H9 (cell line): ENCODE measurements around the gene RPL22. TPM values are rescaled to one million over a fixed set of nuclear protein-coding genes. Genes with fewer than 3 reads are reported as not detected.
A peak's percentile ranks its signal among the peaks of the same experiment; 100 is the strongest.

Experiments
- DNase-seq: peaks from one replicate; pipeline ENCODE4 v3.0.0-alpha.2; 2017
- H2AFZ ChIP-seq: one replicate; pipeline ENCODE4 v1.6.1; 2013; ENCODE audit warnings: mild to moderate bottlenecking, low read length, control low read depth, moderate library complexity
- H2AK5ac ChIP-seq: 2 replicates; pipeline ENCODE4 v1.6.1; 2013; ENCODE audit warnings: low read length, control low read depth, mixed read lengths; ENCODE audit not compliant: insufficient read length
- H2BK120ac ChIP-seq: one replicate; pipeline ENCODE4 v1.6.1; 2013; ENCODE audit warnings: low read depth, mild to moderate bottlenecking, low read length, control low read depth, inconsistent platforms; ENCODE audit not compliant: poor library complexity, severe bottlenecking
- H2BK12ac ChIP-seq: 2 replicates; pipeline ENCODE4 v1.6.1; 2013; ENCODE audit warnings: low read length, control low read depth, mixed read lengths, low read depth; ENCODE audit not compliant: insufficient read length
- H2BK15ac ChIP-seq: 2 replicates; pipeline ENCODE4 v1.6.1; 2013; ENCODE audit warnings: low read depth, low read length, control low read depth
- H2BK20ac ChIP-seq: one replicate; pipeline ENCODE4 v1.6.1; 2013; ENCODE audit warnings: low read depth, mild to moderate bottlenecking, low read length, control low read depth, inconsistent platforms; ENCODE audit not compliant: poor library complexity, severe bottlenecking
- H2BK5ac ChIP-seq: 2 replicates; pipeline ENCODE4 v1.6.1; 2013; ENCODE audit warnings: low read length, control low read depth, mixed read lengths; ENCODE audit not compliant: insufficient read length
- H3K14ac ChIP-seq: 2 replicates; pipeline ENCODE4 v1.6.1; 2013; ENCODE audit warnings: low read length, control low read depth; ENCODE audit not compliant: insufficient read depth
- H3K18ac ChIP-seq: 2 replicates; pipeline ENCODE4 v1.6.1; 2013; ENCODE audit warnings: low read depth, mild to moderate bottlenecking, mixed read lengths, low read length, control low read depth; ENCODE audit not compliant: insufficient read length
- H3K23ac ChIP-seq: 2 replicates; pipeline ENCODE4 v1.6.1; 2013; ENCODE audit warnings: low read length, control low read depth, mixed read lengths, low read depth; ENCODE audit not compliant: insufficient read length
- H3K23me2 ChIP-seq: 2 replicates; pipeline ENCODE4 v1.6.1; 2013; ENCODE audit warnings: low read depth, mild to moderate bottlenecking, mixed read lengths, low read length, control low read depth; ENCODE audit not compliant: insufficient read length, poor library complexity, severe bottlenecking
- H3K27ac ChIP-seq: 2 replicates; pipeline ENCODE4 v1.5.1; 2013; ENCODE audit warnings: low read length, control low read depth, mixed read lengths, low read depth; ENCODE audit not compliant: insufficient read length
- H3K27me3 ChIP-seq: 2 replicates; pipeline ENCODE4 v1.6.1; 2013; ENCODE audit warnings: low read length, control low read depth, inconsistent platforms; ENCODE audit not compliant: insufficient read depth
- H3K4ac ChIP-seq: 2 replicates; pipeline ENCODE4 v1.6.1; 2013; ENCODE audit warnings: low read depth, mild to moderate bottlenecking, control low read depth, inconsistent platforms, low read length, moderate library complexity
- H3K4me1 ChIP-seq: 2 replicates; pipeline ENCODE4 v1.6.1; 2013; ENCODE audit warnings: low read length, control low read depth, inconsistent platforms; ENCODE audit not compliant: insufficient read depth
- H3K4me2 ChIP-seq: 2 replicates; pipeline ENCODE4 v1.6.1; 2013; ENCODE audit warnings: low read length, control low read depth, mixed read lengths; ENCODE audit not compliant: insufficient read length, insufficient read depth
- H3K56ac ChIP-seq: 2 replicates; pipeline ENCODE4 v1.6.1; 2013; ENCODE audit warnings: low read depth, mild to moderate bottlenecking, mixed read lengths, low read length, control low read depth; ENCODE audit not compliant: insufficient read length
- H3K79me1 ChIP-seq: 2 replicates; pipeline ENCODE4 v1.6.1; 2013; ENCODE audit warnings: low read depth, mild to moderate bottlenecking, moderate library complexity, low read length, control low read depth, inconsistent platforms; ENCODE audit not compliant: insufficient read depth, poor library complexity, severe bottlenecking
- H3K79me2 ChIP-seq: 2 replicates; pipeline ENCODE4 v1.6.1; 2013; ENCODE audit warnings: low read length, control low read depth, inconsistent platforms; ENCODE audit not compliant: insufficient read depth
- H3K9ac ChIP-seq: 2 replicates; pipeline ENCODE4 v1.6.1; 2013; ENCODE audit warnings: low read length, control low read depth, mixed read lengths; ENCODE audit not compliant: insufficient read length; ENCODE audit errors: extremely low read depth
- H3K9me3 ChIP-seq: one replicate; pipeline ENCODE4 v1.6.1; 2013; ENCODE audit warnings: low read depth, low read length, inconsistent platforms; ENCODE audit not compliant: control insufficient read depth
- H3T11ph ChIP-seq: one replicate; pipeline ENCODE4 v1.6.1; 2013; ENCODE audit warnings: mild to moderate bottlenecking, low read length, control low read depth, inconsistent platforms
- H4K20me1 ChIP-seq: one replicate; pipeline ENCODE4 v1.6.1; 2013; ENCODE audit not compliant: control insufficient read depth, insufficient read length, insufficient read depth
- H4K5ac ChIP-seq: 2 replicates; pipeline ENCODE4 v1.6.1; 2013; ENCODE audit warnings: low read depth, mild to moderate bottlenecking, mixed read lengths, low read length, control low read depth; ENCODE audit not compliant: insufficient read length
- H4K8ac ChIP-seq: replicated peaks from 2 replicates; pipeline ENCODE4 v1.6.1; 2013; ENCODE audit warnings: low read length, control low read depth, mixed read lengths, low read depth; ENCODE audit not compliant: insufficient read length
- H4K91ac ChIP-seq: 2 replicates; pipeline ENCODE4 v1.6.1; 2013; ENCODE audit warnings: low read depth, mild to moderate bottlenecking, moderate library complexity, mixed read lengths, low read length, control low read depth; ENCODE audit not compliant: insufficient read length
- H3K27ac Mint-ChIP-seq, 3 experiments: 2 replicates in 2 of 3; 3 replicates in 1 of 3; pipeline ENCODE4 v1.8.0; 2020 to 2021; ENCODE audit warnings: mixed read lengths in 3 of 3, mild to moderate bottlenecking in 1 of 3, moderate library complexity in 1 of 3
- H3K27me3 Mint-ChIP-seq: 2 replicates; pipeline ENCODE4 v1.8.0; 2021; ENCODE audit warnings: low read depth, mild to moderate bottlenecking, moderate library complexity, mixed read lengths
- H3K36me3 Mint-ChIP-seq, 3 experiments: 2 replicates in 2 of 3; 3 replicates in 1 of 3; pipeline ENCODE4 v1.8.0; 2020 to 2021; ENCODE audit warnings: low read depth in 3 of 3, mixed read lengths in 3 of 3; ENCODE audit not compliant: insufficient read depth in 1 of 3
- H3K4me1 Mint-ChIP-seq, 2 experiments: 2 replicates each; pipeline ENCODE4 v1.8.0; 2020; ENCODE audit warnings: mixed read lengths in 2 of 2
- H3K4me3 Mint-ChIP-seq, 2 experiments: 2 replicates in 1 of 2; 3 replicates in 1 of 2; pipeline ENCODE4 v1.8.0; 2020 to 2021; ENCODE audit warnings: mild to moderate bottlenecking in 2 of 2, mixed read lengths in 2 of 2, moderate library complexity in 1 of 2
- H3K9me3 Mint-ChIP-seq, 2 experiments: 2 replicates in 1 of 2; 3 replicates in 1 of 2; pipeline ENCODE4 v1.8.0; 2020; ENCODE audit warnings: mild to moderate bottlenecking in 2 of 2, mixed read lengths in 2 of 2, moderate library complexity in 1 of 2
- CTCF ChIP-seq: fragments of 200-600 bp; sonication (generic); conservative IDR thresholded peaks from 3 replicates; pipeline ENCODE4 v1.8.0; 2021; ENCODE audit warnings: antibody characterized with exemption, mild to moderate bottlenecking
- WGBS: extraction: QIAGEN DNeasy Blood & Tissue Kit; methylation state at CpG from one replicate; pipeline ENCODE4 v1.1.7; 2013; ENCODE audit warnings: missing lambda C conversion rate, low lambda C conversion rate, mixed read lengths; ENCODE audit not compliant: insufficient read length; ENCODE audit errors: extremely low coverage; 5-methylcytosine and 5-hydroxymethylcytosine counted together
- total RNA-seq: library from RNA; stranded (reverse); gene quantifications from 2 replicates; pipeline ENCODE4 v1.2.1, GENCODE V29; 2021

RPL22 gene
- total RNA-seq, 1 experiment from 2014 or later, result 582 TPM

- peaks cover 32% of the 10 kb centered on the region for H3K27me3 Mint-ChIP-seq
These were observed 45.1 kb upstream of the RPL22 start for GRCh38 chr1:6244401-6245049.

More at GRCh38 chr1:6244401-6245049, 45.1 kb upstream of the RPL22 start:
- Mint-ChIP-seq H3K9me3 (no peaks in the 10 kb centered on the region), H3K27ac (peak overlapping the region in 2 of 3 experiments; percentile 20 to 57; a peak in 3 of 7 replicates), H3K4me3 (peak overlapping the region; percentile 83 to 89), H3K4me1 (peaks cover 41 to 42% of the 10 kb centered on the region in 2 experiments), H3K36me3 (no peaks in the 10 kb centered on the region)
- H3K27me3 ChIP-seq, result peaks cover 5% of the 10 kb centered on the region; the same call in 1 of the 2 replicates
- no peaks in the 10 kb centered on the region for H3K79me2 ChIP-seq
- no peak overlapping the region for H3K14ac ChIP-seq
- no peaks in the 10 kb centered on the region for H3K9me3 ChIP-seq
- peak; percentile 55 for DNase-seq
- H4K5ac ChIP-seq, result no peak overlapping the region
- H3K4me1 ChIP-seq, result peaks cover 2% of the 10 kb centered on the region; the same call in 1 of the 2 replicates
- no peak overlapping the region for H4K8ac ChIP-seq
- H3K4me2 ChIP-seq, result peak overlapping the region; percentile 79
- no peak overlapping the region for H2BK20ac ChIP-seq
- H3K23ac ChIP-seq, result no peak overlapping the region
- no peaks in the 10 kb centered on the region for H4K20me1 ChIP-seq
- H3K18ac ChIP-seq, result no peak overlapping the region
- TF ChIP-seq CTCF, result no peak
- no peaks in the 10 kb centered on the region for H3K79me1 ChIP-seq
- H3K56ac ChIP-seq, result no peak overlapping the region
- no peak overlapping the region for H2AK5ac ChIP-seq
- H4K91ac ChIP-seq, result no peak overlapping the region
- no peak overlapping the region for H3K4ac ChIP-seq
- H2BK12ac ChIP-seq, result no peak overlapping the region
- H2BK15ac ChIP-seq, result no peak overlapping the region
- no peak overlapping the region for H3K9ac ChIP-seq
- peaks cover 25% of the 10 kb centered on the region for H3K23me2 ChIP-seq
- no peak overlapping the region for H2AFZ ChIP-seq
- no CpG with 5 or more reads among the region's 24 CpGs for WGBS
- H2BK120ac ChIP-seq, result no peak overlapping the region
- no peak overlapping the region for H3T11ph ChIP-seq
- no peak overlapping the region for H3K27ac ChIP-seq
- H2BK5ac ChIP-seq, result no peak overlapping the region
